PC-9 (cell line): ENCODE results near the gene SUFU.

Experiments used
- EZH2 ChIP-seq: fragments of 200-600 bp; sonication (generic); IDR thresholded peaks from 2 replicates; pipeline ENCODE4 v1.8.0; 2017; ENCODE audit warnings: antibody characterized with exemption, low read depth
- TF ChIP-seq, protein P1 (sequence below): fragments of 200-600 bp; sonication (generic); conservative IDR thresholded peaks from 2 replicates; pipeline ENCODE4 v1.6.1; 2017; ENCODE audit warnings: mixed run types, antibody characterized with exemption, mild to moderate bottlenecking, moderate library complexity

DNA sequence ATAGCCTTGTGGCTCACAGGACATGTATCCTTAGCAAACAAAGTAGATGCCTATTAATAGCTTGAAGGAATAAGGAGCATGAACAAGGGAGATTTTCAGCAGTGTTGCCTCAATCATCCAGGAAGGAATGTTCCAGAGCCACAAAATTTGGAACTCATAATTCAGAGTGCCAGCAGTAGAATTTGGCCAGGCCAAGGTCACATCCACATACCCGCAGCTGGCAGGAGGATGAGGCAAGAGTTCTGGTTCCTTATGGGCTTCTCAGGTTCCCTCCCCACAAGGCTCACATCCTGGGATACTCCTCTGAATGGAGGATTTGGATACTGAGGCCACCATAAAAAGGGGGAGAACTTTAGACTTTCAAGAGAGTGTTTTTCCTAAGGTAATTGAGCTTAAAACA lies 45.8 kb downstream of the SUFU start:
- TF ChIP-seq, protein P1, sequence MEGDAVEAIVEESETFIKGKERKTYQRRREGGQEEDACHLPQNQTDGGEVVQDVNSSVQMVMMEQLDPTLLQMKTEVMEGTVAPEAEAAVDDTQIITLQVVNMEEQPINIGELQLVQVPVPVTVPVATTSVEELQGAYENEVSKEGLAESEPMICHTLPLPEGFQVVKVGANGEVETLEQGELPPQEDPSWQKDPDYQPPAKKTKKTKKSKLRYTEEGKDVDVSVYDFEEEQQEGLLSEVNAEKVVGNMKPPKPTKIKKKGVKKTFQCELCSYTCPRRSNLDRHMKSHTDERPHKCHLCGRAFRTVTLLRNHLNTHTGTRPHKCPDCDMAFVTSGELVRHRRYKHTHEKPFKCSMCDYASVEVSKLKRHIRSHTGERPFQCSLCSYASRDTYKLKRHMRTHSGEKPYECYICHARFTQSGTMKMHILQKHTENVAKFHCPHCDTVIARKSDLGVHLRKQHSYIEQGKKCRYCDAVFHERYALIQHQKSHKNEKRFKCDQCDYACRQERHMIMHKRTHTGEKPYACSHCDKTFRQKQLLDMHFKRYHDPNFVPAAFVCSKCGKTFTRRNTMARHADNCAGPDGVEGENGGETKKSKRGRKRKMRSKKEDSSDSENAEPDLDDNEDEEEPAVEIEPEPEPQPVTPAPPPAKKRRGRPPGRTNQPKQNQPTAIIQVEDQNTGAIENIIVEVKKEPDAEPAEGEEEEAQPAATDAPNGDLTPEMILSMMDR, result no peak
- no peak for TF ChIP-seq EZH2
